ENCODE data around the gene S1PR5.

GRCh38 chr19:10544753-10545251, 27.6 kb upstream of the S1PR5 start:
- TF ChIP-seq EZH2 (IDR thresholded peaks at IDR 0.05; ENCODE audit: borderline replicate concordance, low read depth, low read length) (no peak), SLC30A9 (CRISPR knock-in tag; IDR thresholded peaks at IDR 0.05) (no peak), NR2C2 (CRISPR knock-in tag; IDR thresholded peaks at IDR 0.05) (no peak), NR2C2 (tag; IDR thresholded peaks at IDR 0.05) (no peak), PRPF4 (IDR thresholded peaks at IDR 0.05; ENCODE audit: insufficient read depth, low read depth, low read length, poor library complexity, severe bottlenecking) (no peak), FOS (IDR thresholded peaks at IDR 0.05; ENCODE audit: extremely low read depth, insufficient read length) (no peak)

Measured in K562 (cell line).